Hepatocyte (in vitro differentiated cells): ENCODE measurements around the gene ADNP2. TPM values are rescaled to one million over a fixed set of nuclear protein-coding genes. Genes with fewer than 3 reads are reported as not detected.

Experiments
- DNase-seq: peaks from one replicate; pipeline ENCODE4 v3.0.0-alpha.2; 2016; ENCODE audit warnings: low spot score
- H2AFZ ChIP-seq: fragments of 200-600 bp; sonication (generic); 2 replicates; pipeline ENCODE4 v1.6.0; 2016; ENCODE audit warnings: antibody characterized with exemption, mild to moderate bottlenecking
- H3K27ac ChIP-seq: fragments of 200-600 bp; sonication (generic); 2 replicates; pipeline ENCODE4 v1.5.1; 2016; ENCODE audit warnings: mild to moderate bottlenecking
- H3K27me3 ChIP-seq: fragments of 200-600 bp; sonication (generic); 2 replicates; pipeline ENCODE4 v1.6.1; 2016
- H3K36me3 ChIP-seq: fragments of 200-600 bp; sonication (generic); replicated peaks from 2 replicates; pipeline ENCODE4 v1.5.1; 2016; ENCODE audit warnings: low read depth; ENCODE audit not compliant: insufficient read depth
- H3K4me1 ChIP-seq: fragments of 200-600 bp; sonication (generic); 2 replicates; pipeline ENCODE4 v1.5.1; 2016; ENCODE audit warnings: mild to moderate bottlenecking, moderate library complexity; ENCODE audit not compliant: insufficient read depth
- H3K4me2 ChIP-seq: fragments of 200-600 bp; sonication (generic); 2 replicates; pipeline ENCODE4 v1.6.0; 2016
- H3K4me3 ChIP-seq: fragments of 200-600 bp; sonication (generic); 2 replicates; pipeline ENCODE4 v1.5.1; 2016; ENCODE audit warnings: mild to moderate bottlenecking
- H3K79me2 ChIP-seq: fragments of 200-600 bp; sonication (generic); 2 replicates; pipeline ENCODE4 v1.6.0; 2017; ENCODE audit warnings: mild to moderate bottlenecking
- H3K9me2 ChIP-seq: fragments of 200-600 bp; sonication (generic); replicated peaks from 2 replicates; pipeline ENCODE4 v1.6.0; 2017; ENCODE audit warnings: mild to moderate bottlenecking; ENCODE audit not compliant: insufficient read depth
- H3K9me3 ChIP-seq: fragments of 200-600 bp; sonication (generic); 2 replicates; pipeline ENCODE4 v1.5.1; 2016; ENCODE audit warnings: low read depth, mild to moderate bottlenecking
- H4K20me1 ChIP-seq: fragments of 200-600 bp; sonication (generic); 2 replicates; pipeline ENCODE4 v1.6.0; 2016; ENCODE audit warnings: mild to moderate bottlenecking; ENCODE audit not compliant: insufficient read depth, poor library complexity, severe bottlenecking
- CTCF ChIP-seq: fragments of 200-600 bp; sonication (generic); IDR thresholded peaks from 2 replicates; pipeline ENCODE4 v1.5.1; 2016; ENCODE audit warnings: antibody characterized with exemption, mild to moderate bottlenecking; ENCODE audit not compliant: poor library complexity
- EZH2 ChIP-seq: fragments of 200-600 bp; sonication (generic); IDR thresholded peaks from 2 replicates; pipeline ENCODE4 v1.6.1; 2016; ENCODE audit warnings: antibody characterized with exemption, mild to moderate bottlenecking, borderline replicate concordance
- EZH2phosphoT487 ChIP-seq: fragments of 200-600 bp; sonication (generic); IDR thresholded peaks from one replicate; pipeline ENCODE4 v1.6.1; 2018; ENCODE audit warnings: antibody characterized with exemption, mild to moderate bottlenecking, low read depth, moderate library complexity; ENCODE audit not compliant: unreplicated experiment, severe bottlenecking
- WGBS: methylation state at CpG from one replicate; pipeline ENCODE4 v1.1.6; 2016; ENCODE audit warnings: low lambda C conversion rate; ENCODE audit errors: missing lambda C conversion rate; 5-methylcytosine and 5-hydroxymethylcytosine counted together
- polyA plus RNA-seq: library from polyadenylated mRNA; unstranded; fragments of >200 nt; fragmentation: Nextera tagmentation; extraction: Ambion mirVana; gene quantifications from 2 replicates; pipeline ENCODE4 v1.2.1, GENCODE V29; 2016
- total RNA-seq: library from RNA; depleted of rRNA; stranded (reverse); fragments of >200 nt; gene quantifications from 2 replicates; pipeline ENCODE4 v1.2.3, GENCODE V29; 2014

The ADNP2 gene
- total and polyA plus RNA-seq, 2 experiments from 2014 or later: 5.3 to 19.8 TPM

GRCh38 chr18:80133124-80133523 lies 24.1 kb downstream of the ADNP2 start:
- DNase-seq: no peak
- TF ChIP-seq CTCF: no peak
- TF ChIP-seq EZH2: no peak
- no peak for TF ChIP-seq EZH2phosphoT487
- Histone ChIP-seq H4K20me1 (peaks cover 5% of the 10 kb centered on the region), H3K27ac (no peak overlapping the region), H3K36me3 (no peaks in the 10 kb centered on the region), H3K4me3 (no peak overlapping the region), H2AFZ (no peak overlapping the region), H3K79me2 (peaks cover 49% of the 10 kb centered on the region), H3K9me2 (no peaks in the 10 kb centered on the region), H3K27me3 (no peaks in the 10 kb centered on the region), H3K4me2 (no peak overlapping the region), H3K4me1 (no peaks in the 10 kb centered on the region), H3K9me3 (no peaks in the 10 kb centered on the region)
- 83% methylated on average over 1 of the region's 1 CpG for WGBS

GRCh38 chr18:80135136-80135535 lies 26.1 kb downstream of the ADNP2 start:
- DNase-seq: no peak
- Histone ChIP-seq H3K27ac (no peak overlapping the region), H3K9me2 (no peaks in the 10 kb centered on the region), H3K9me3 (no peaks in the 10 kb centered on the region), H3K27me3 (no peaks in the 10 kb centered on the region), H3K79me2 (peaks cover 30% of the 10 kb centered on the region), H3K4me3 (no peak overlapping the region), H4K20me1 (peaks cover 5% of the 10 kb centered on the region), H3K4me1 (no peaks in the 10 kb centered on the region), H3K4me2 (no peak overlapping the region), H3K36me3 (no peaks in the 10 kb centered on the region), H2AFZ (no peak overlapping the region)
- TF ChIP-seq EZH2: no peak
- TF ChIP-seq CTCF: no peak
- TF ChIP-seq EZH2phosphoT487: no peak
- 96% methylated on average over 1 of the region's 1 CpG for WGBS

- Histone ChIP-seq H3K9me3 (no peaks in the 10 kb centered on the region), H3K36me3 (no peaks in the 10 kb centered on the region), H3K4me2 (no peak overlapping the region), H3K27ac (no peak overlapping the region), H3K27me3 (no peaks in the 10 kb centered on the region), H3K4me3 (no peak overlapping the region), H3K4me1 (no peaks in the 10 kb centered on the region), H4K20me1 (no peaks in the 10 kb centered on the region), H3K9me2 (no peaks in the 10 kb centered on the region), H2AFZ (no peak overlapping the region), H3K79me2 (peaks cover 15% of the 10 kb centered on the region)
- TF ChIP-seq EZH2 (no peak), EZH2phosphoT487 (no peak), CTCF (no peak)
- no peak for DNase-seq
- 84% methylated on average over 8 of the region's 8 CpGs for WGBS
Measured at GRCh38 chr18:80136679-80137078, 27.6 kb downstream of the ADNP2 start.

GRCh38 chr18:80137137-80137536 lies 28.1 kb downstream of the ADNP2 start:
- Histone ChIP-seq H2AFZ (no peak overlapping the region), H3K4me1 (no peaks in the 10 kb centered on the region), H4K20me1 (no peaks in the 10 kb centered on the region), H3K9me2 (no peaks in the 10 kb centered on the region), H3K27me3 (no peaks in the 10 kb centered on the region), H3K79me2 (peaks cover 10% of the 10 kb centered on the region), H3K36me3 (no peaks in the 10 kb centered on the region), H3K4me2 (no peak overlapping the region), H3K27ac (no peak overlapping the region), H3K4me3 (no peak overlapping the region), H3K9me3 (no peaks in the 10 kb centered on the region)
- no peak for DNase-seq
- 97% methylated on average over 14 of the region's 14 CpGs for WGBS
- TF ChIP-seq CTCF (no peak), EZH2 (no peak)
